GM18498 (cell line): ENCODE data around the gene PNKD.

Experiments
- ATAC-seq: cut with Tn5 transposase; IDR thresholded peaks from one replicate; pipeline ENCODE4 v1.9.1; 2021; ENCODE audit warnings: mild to moderate bottlenecking, moderate library complexity; ENCODE audit not compliant: unreplicated experiment

The PNKD gene, protein sequence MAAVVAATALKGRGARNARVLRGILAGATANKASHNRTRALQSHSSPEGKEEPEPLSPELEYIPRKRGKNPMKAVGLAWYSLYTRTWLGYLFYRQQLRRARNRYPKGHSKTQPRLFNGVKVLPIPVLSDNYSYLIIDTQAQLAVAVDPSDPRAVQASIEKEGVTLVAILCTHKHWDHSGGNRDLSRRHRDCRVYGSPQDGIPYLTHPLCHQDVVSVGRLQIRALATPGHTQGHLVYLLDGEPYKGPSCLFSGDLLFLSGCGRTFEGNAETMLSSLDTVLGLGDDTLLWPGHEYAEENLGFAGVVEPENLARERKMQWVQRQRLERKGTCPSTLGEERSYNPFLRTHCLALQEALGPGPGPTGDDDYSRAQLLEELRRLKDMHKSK

DNA sequence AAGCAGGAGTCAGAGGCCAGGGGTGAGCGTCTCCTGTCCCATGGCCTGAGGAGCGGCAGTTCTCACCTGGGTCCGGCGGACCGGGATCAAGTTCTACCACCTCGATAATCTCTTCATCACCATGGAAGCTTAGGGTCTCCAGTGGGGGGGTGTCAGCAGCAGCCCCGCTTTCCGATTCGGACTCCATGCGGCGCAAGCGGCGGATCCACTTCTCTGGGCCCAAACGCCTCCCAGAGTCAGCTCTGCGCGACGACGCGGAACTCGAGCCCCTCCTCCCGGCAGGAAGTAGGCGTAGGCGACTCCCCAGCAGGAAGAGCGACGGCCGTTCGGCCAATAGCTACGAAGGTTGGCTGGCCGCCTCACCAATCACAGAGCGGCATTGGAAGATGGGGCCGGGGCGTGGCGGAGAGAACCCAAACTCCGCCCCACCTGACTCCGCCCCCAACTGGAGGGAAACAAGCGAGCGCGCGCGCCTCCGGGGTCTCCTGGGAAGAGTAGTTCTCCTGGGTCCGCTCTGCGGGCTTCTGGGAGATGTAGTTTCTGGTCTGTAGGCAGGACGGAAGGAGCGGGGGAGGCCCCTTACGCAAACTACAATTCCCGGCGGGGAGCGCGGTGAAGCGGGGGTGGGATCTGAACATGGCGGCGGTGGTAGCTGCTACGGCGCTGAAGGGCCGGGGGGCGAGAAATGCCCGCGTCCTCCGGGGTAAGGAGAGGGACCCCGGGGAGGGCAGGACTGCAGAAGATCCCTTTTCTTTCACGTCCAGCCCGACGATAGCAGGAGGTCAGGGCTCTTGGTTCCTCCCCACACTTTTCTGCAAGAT is at the start of gene PNKD, which contains the start of gene AAMP:
Gene PNKD, plus strand, starts transcription at position 620 of the 821 bp plus-strand sequence. Its CDS starts 17 bp downstream, at position 637.
Gene AAMP, minus strand, starts transcription at position 238 of the 821 bp plus-strand sequence. Its CDS starts 51 bp downstream, at position 187.
- peak; percentile 92 for ATAC-seq

DNA sequence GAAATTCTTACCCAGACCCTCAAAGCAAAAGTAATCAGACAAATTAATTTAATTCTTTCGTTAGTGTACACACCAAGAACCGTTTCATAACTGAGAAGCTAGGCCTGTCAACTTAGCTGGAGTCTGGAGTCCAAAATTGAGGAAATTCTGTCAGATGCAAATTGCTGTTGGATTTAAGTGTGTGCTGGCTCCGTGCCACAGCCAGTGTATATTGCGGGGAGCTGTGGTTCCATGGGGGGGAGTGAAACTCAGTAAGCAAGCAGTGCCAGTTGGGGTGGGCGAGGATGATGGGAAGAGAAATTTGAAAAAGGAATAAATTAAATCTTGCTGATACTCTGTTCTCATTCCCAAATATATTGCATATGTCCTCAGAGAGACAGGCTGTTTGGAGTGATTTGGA is 49.3 kb upstream of the PNKD start:
- ATAC-seq = no peak

DNA sequence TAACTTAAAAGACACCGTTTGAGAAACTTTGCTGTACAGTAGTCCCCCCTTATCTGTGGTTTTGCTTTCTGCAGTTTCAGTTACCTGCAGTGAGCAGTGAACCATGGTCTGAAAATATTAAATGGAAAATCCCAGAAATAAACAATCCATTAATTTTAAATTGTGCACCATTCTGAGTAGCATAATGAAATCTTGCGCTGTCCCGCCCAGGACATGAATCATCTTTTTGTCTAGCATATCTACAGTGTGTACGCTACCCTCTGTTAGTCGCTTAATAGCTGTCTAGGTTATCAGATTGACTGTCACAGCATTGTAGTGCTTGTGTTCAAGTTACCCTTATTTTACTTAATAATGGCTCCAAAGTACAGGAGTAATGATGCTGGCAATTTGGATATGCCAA is 47.3 kb upstream of the PNKD start:
- no peak for ATAC-seq

DNA sequence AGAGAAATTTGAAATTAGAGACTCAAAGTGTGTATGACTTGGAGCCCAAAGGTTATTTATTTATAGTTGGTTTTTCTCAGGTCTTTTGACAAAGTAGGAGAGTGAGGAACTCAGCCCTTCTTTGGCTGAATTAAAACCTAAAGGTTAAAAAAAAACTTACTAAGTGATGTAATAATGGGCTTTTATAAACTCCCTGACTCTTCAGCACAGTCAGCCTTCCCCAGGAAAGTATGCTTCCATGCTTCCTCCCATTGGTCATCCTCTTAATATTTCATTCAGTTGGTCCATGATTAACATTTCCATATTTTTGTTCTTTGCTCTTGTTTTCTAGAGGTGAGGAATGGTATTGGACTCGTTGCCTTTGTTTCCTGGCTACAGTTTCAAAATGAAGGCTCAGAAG is 46.1 kb upstream of the PNKD start:
- ATAC-seq = no peak

DNA sequence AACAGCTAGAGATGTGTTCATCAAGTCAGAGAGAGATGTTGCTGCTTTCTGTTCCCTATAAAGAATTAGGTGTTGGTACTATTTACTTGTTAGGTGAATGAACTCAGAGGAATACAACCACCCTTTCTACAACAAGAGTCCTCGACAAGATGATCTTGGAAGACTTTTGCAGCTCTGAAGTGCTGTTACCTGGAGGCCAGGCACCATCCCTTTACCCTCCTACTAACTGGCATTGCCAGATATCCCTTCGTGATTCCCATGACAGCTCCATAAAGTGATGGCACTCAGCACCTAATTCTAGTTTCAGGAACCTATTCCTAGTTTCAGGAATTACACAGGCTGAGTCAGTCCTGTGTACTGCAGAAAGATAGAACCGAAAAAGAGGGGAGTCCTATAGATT is 43.4 kb upstream of the PNKD start:
- no peak for ATAC-seq

DNA sequence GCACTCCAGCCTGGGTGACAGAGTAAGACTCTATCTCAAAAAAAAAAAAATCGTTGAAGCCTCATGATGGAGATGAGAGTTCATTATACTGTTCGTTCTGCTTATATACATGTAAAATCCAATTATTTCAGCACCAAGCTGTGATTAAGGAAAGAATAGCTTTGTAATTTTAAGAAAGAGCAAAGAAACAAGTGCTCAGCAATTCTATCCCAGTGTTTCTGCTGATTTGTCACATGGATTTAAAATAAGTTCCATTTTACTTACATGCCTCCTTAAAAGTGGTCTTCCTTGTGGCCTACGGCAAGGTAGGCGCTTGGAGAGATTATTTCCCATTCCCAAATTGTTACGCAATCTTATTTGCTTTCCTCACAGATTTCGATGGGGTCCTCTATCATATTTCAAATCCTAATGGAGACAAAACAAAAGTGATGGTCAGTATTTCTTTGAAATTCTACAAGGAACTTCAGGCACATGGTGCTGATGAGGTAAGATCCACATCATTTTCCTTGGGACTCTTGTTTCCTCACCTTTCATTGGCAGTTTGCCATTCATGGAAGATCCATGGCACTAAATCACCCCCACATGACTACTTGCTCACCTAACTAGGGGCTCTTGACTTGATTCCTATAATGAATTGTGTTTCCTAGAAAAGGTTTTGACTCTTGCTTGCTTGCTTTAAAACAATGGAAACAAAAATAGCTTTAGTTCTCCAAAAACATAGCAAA is 41.8 kb upstream of the PNKD start:
- no peak for ATAC-seq

DNA sequence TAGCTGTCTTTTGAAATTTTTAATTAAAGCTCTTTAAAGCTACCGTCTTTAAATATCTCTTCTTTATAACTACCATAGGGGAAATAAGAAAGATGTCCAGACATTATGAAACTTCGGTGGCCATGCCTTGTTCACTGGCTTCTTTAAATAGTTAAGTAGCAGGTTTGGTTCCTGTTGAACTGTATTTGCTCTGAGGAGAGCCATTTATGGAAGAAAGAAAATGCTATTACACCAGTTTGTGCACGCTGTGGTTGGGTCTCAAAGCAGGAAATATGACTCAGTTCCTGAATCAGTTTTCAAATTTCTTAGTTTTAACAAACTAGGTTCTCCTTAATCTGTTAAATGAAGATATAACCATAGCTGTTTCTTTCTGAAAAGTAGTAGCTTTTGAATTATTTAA is 41.1 kb upstream of the PNKD start:
- peak; percentile 87 for ATAC-seq

DNA sequence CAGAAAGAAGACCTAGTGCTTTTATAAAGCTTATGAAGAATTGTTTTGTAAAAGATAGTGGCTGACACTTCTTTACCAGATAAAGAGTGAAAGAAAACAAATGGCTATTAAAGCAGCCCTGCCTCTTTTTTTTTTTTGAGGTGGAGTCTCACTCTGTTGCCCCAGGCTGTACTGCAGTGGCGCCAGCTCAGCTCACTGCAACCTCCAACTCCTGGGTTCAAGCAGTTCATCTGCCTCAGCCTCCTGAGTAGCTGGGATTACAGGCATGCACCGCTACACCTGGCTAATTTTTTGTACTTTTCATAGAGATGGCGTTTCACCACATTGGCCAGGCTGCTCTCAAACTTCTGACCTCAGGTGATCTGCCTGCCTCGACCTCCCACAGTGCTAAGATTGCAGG is 40.5 kb upstream of the PNKD start:
- no peak for ATAC-seq

DNA sequence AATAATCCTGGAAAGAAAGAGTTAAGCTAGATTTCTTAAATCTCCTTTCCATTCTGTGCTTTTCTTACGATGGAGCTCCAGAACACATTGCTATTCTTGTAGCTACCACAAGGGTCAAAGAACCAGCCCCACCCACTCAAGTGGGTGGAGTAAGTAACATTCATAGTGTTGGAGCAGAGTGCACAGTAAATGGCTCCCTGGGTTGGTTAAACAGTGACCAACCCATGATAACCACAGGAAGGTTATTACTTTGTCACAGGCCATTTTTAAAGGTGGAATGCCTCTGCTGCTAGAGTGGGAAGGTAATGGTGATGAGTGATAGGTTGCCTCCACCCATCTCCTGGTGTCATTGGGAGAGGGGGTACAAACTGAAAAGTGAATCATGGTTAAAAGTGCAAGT is 39.4 kb upstream of the PNKD start:
- peak; percentile 47 for ATAC-seq

DNA sequence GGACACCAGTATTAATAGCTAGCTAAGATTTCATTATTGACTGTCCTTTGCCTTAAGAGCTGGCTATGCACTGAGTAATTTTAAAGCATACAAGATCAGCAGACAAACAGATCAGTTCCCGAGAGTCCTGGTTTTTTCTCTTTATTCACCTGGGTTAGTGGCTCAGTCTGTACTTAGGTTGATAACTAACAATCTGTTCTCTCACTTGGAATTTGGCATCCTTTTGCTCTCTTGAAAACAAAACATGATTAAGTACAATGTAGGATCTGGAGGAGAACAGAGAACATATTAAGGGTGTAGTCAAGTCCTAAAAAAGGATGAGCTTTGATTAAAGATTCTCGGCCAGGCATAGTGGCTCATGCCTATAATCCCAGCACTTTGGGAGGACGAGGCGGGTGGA is 36.8 kb upstream of the PNKD start:
- no peak for ATAC-seq

DNA sequence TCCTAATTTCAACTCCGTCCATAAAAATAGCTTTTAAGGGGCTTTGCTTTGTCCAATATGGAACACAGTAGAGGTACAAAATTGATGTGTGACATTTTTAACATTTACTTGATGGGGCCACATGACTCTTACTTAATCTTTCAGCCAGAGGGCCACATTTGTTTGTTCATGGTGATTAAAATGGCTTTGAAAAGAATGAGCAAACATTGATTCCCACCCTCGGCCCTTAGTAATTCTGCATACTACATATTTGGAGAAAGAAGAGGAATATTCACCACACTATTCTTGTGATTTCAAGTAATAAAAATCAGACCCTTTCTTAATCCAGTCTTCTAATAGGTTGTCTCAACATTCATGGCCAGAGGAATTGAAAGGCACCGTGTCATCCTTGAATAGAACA is 35.8 kb upstream of the PNKD start:
- ATAC-seq = no peak

DNA sequence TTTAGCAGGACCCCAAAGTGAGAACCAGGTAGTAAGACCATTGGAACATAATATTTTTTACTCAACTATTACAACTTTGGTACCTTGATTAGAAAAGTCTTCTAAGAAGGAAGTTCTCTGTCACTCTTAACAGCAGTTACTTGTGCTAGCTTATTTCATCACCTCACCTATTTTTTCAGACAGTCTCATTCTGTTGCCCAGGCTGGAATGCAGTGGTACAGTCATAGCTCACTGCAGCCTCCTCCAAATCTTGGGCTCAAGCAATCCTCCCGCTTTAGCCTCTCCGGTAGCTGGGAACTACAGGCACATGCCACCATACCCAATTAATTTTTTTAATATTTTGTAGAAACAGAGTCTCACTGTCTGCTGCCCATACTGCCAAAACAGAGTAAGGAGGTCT is 35.3 kb upstream of the PNKD start:
- no peak for ATAC-seq

DNA sequence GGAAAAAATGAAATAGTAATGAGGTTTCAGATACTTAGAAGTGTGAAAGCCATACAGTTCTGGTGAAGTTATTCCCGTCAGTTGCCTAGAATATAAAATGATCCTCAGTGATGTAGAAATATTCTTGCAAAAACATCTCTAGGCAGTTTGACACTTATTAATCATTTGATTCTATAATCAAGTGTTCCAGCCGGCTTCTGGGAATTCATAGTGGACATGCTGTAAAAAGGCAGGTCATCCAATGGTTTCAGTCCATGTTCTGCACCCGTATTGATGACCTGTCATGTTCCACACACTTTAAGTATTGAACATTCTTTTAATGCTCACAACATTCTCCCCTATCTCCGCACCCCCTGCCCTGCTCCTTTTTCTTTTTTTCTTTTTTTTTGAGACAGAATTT is 33.5 kb upstream of the PNKD start:
- ATAC-seq = no peak

DNA sequence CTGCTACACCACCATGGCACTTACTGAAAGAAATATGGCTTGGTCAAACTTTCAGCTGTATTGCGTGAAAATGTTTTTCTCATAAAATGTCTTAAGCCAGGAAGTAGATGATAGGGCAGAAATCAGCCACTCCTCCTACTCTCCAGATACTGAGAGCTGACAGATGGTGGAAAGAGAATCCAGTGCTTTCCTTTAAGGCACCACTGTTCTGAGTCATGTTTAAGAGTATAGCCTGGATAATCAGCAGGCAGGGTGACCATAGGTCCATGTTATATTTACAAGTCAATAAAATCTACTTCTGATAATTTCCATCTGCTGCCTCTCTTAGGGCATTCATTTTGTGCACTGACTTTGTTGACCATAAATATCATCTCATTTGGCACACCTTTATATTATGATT is 31.4 kb upstream of the PNKD start:
- ATAC-seq = no peak

DNA sequence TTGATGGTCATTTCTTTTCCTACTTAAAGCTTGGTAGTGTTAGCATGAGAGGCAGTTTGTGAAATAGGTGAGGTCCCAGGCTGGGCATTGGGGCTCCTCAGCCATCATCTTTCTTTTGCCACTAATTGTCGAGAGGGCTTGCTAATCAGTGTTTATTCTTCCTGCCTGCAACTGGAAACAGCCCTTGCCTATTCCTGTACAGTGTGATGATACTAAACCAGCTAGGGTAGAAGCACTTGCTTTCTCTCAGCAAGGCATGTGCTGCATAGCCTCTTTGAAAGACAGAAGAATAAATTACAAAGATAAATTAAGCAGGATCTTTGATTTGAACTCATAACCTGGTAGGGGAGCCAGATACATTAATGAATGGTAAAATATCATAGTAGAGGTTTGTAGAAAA is 26.1 kb upstream of the PNKD start:
- ATAC-seq = no peak

DNA sequence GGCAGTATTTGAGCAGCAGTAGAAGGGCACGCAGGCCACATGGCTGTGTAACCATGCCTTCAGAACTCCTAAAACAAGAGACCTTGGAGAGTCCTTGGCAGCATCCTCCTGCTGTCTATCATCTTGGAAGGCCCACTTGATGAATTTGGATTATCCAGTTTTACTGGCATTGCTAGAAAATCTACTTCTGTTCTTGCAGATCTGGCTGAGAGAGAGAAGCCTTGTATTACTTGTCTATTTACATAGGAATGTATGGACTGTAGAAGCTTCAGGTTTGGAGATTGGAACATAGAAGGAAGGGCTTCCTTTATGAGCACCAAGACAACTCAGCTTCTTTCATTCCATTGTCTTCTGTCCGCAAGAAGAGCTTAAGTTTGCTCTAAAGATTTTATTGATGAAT is 25.7 kb upstream of the PNKD start:
- ATAC-seq = no peak

DNA sequence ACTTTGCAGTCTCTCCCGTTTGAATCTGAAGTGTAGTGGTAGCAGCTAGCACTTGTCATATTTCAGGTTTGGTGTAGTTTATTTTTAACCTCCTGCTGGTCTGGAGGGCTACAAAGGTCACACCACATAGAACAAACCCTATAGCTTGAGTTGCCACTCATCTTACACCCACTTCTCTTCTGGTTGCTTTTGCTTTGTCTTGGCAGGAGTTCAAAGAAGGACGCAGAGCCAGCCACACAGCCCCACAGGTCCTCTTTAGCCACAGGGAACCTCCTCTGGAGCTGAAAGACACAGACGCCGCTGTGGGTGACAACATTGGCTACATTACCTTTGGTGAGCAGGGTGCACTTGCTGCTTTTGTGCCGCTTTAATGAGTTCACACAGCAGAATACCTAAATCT is 25.1 kb upstream of the PNKD start:
- ATAC-seq = no peak

DNA sequence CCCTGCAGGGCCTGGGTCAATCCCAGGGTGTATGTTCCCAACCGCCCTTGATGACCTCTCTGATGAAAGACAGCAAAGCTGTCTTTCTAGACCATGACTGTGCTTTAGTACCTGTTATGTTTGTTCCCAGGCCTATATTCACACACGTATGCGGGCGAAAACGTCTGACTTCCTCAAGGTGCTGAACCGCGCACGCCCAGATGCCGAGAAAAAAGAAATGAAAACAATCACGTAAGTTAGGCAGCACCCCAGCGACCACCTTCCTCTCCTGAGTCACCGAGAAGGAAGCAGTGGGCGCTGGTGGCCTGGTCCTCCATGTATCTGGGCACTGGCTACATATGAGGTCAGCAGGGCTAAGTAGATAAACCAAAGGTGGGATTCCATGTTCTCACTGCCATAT is 20.6 kb upstream of the PNKD start:
- no peak for ATAC-seq

DNA sequence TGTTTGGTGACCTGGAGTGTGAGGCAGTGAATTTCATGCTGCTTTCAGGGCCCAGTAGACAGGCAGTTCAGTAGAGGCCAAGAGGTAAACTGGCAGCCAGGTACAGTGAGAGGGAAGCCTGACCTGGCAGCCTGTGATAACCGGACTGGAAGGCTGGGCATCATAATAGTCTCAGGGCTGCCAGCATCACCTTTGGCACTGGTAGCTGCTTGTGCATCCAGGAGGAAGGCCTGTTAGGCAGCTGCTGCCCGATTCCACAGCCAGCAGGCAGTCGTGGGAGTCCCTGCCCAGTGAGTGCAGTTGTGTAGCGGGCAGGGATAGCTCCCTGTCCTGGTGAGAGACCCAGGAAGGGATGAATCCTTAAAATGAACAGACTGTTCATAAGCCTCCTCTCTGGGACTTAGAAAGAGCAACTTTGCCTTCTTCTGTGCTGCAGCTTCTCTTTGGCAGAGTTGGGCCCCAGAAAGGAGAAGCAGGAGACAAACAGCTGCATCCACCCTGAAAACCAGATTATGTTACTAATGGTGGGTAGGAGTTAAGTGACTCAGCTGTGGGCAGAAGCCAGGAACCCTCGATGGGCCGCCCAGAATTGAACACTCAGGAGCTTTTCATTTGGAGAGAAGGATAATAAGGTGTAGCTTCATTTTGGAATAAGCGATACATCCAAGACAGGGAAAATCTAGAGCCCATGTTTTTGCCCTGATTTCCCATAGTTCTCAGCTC is 17.6 kb upstream of the PNKD start:
- ATAC-seq = no peak

DNA sequence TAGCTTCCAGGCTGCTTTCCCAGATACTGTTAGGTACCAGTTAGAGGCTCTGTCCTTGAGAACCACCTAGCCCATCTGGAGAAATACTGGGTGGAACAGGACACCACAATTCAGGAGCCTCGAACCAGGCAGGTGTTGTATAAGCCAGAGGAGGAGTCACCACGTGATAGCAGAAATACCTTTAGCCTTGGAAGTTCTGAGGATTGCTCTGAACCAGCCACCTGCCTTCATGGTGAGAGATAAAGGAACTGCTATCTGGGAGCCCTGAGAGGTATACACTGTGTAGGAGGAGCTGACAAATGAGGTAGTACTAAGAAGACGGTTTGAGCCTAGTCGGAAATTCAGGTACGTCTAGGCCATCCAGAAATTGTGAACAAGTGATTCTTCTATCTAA is 17.1 kb upstream of the PNKD start:
- ATAC-seq = no peak

DNA sequence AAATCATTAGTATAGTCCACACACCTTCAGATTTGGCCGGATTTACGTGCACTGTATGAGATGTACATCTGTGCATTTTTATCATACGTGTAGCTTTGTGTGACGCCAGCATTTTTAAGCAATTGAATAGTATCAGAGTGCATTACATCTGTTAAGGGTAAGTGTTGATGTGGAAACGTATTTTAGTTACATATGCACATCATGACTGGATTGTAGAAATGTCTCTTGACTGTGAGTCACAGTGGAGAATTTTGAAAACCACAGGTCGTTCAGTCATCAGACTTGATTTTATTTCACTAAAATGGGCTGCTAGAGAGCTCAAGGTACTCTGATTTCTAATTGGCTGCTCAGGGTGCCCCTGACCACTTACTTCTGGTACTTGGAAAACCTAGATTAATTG is 14.9 kb upstream of the PNKD start:
- no peak for ATAC-seq
